Loucy (cell line): ENCODE measurements around the gene PTPRN2.

ENCODE experiments used
- H2AFZ ChIP-seq: fragments of 200-600 bp; sonication (generic); 2 replicates; pipeline ENCODE4 v1.6.0; 2016; ENCODE audit warnings: antibody characterized with exemption, mild to moderate bottlenecking, low read length, moderate library complexity
- H3F3A ChIP-seq: fragments of 200-600 bp; 2 replicates; pipeline ENCODE4 v1.6.0; 2016; ENCODE audit warnings: antibody characterized with exemption, low read depth, mild to moderate bottlenecking
- H3K27me3 ChIP-seq: fragments of 200-600 bp; sonication (generic); 2 replicates; pipeline ENCODE4 v1.6.1; 2014; ENCODE audit warnings: low read length, mild to moderate bottlenecking; ENCODE audit not compliant: insufficient read depth, poor library complexity, severe bottlenecking
- H3K36me3 ChIP-seq: fragments of 200-600 bp; sonication (generic); 2 replicates; pipeline ENCODE4 v1.6.1; 2016; ENCODE audit warnings: low read length; ENCODE audit not compliant: insufficient read depth
- H3K4me1 ChIP-seq: fragments of 200-600 bp; sonication (generic); 2 replicates; pipeline ENCODE4 v1.5.1; 2014; ENCODE audit warnings: low read length, mild to moderate bottlenecking; ENCODE audit not compliant: insufficient read depth, poor library complexity, severe bottlenecking
- H3K4me2 ChIP-seq: fragments of 200-600 bp; sonication (generic); 2 replicates; pipeline ENCODE4 v1.6.0; 2014; ENCODE audit warnings: antibody characterized with exemption, low read length, low read depth, mild to moderate bottlenecking; ENCODE audit not compliant: poor library complexity, severe bottlenecking
- H3K4me3 ChIP-seq: fragments of 200-600 bp; sonication (generic); 2 replicates; pipeline ENCODE4 v1.5.1; 2014; ENCODE audit warnings: low read length, mild to moderate bottlenecking, mixed read lengths; ENCODE audit not compliant: poor library complexity, severe bottlenecking
- H3K79me2 ChIP-seq: fragments of 200-600 bp; sonication (generic); 2 replicates; pipeline ENCODE4 v1.6.1; 2014; ENCODE audit warnings: low read length; ENCODE audit not compliant: insufficient read depth
- H3K9ac ChIP-seq: fragments of 200-600 bp; sonication (generic); 2 replicates; pipeline ENCODE4 v1.6.0; 2014; ENCODE audit warnings: mild to moderate bottlenecking, low read depth, low read length, moderate library complexity; ENCODE audit not compliant: poor library complexity, severe bottlenecking
- H3K9me2 ChIP-seq: fragments of 200-600 bp; sonication (generic); replicated peaks from 2 replicates; pipeline ENCODE4 v1.6.1; 2016; ENCODE audit warnings: low read depth, low read length, mixed read lengths
- H3K9me3 ChIP-seq: fragments of 200-600 bp; sonication (generic); 2 replicates; pipeline ENCODE4 v1.6.1; 2014; ENCODE audit warnings: mild to moderate bottlenecking, antibody characterized with exemption, low read length, low read depth; ENCODE audit not compliant: insufficient read depth
- H4K20me1 ChIP-seq: fragments of 200-600 bp; sonication (generic); 2 replicates; pipeline ENCODE4 v1.6.0; 2014; ENCODE audit warnings: antibody characterized with exemption, low read length, mild to moderate bottlenecking; ENCODE audit not compliant: insufficient read depth, poor library complexity, severe bottlenecking
- EZH2phosphoT487 ChIP-seq: fragments of 200-600 bp; IDR thresholded peaks from 2 replicates; pipeline ENCODE4 v1.6.1; 2018; ENCODE audit warnings: antibody characterized with exemption, mild to moderate bottlenecking, moderate library complexity, borderline replicate concordance
- TF ChIP-seq, protein P1 (sequence below): fragments of 200-600 bp; sonication (generic); conservative IDR thresholded peaks from 2 replicates; pipeline ENCODE4 v1.5.1; 2014; ENCODE audit warnings: mild to moderate bottlenecking, antibody characterized with exemption, low read length

Gene PTPRN2

DNA sequence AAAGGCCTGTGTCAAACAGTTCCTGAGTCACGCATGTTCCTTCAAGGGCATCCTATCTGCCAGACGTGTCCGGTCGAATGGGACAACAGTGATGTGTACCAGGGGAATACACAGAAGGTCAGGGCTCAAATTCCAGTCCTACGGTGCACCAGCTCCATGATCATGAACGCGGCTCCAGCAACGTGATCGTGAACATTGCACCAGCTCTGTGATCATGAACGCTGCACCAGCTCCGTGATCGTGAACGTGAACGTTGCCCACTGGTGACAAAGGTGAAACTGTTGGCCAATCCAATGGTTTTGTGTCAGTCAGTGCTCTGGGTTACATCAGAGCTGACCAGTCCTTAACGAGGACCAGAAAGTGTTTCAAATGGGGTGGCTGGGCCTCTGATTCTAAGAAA, 4.3 kb upstream of the PTPRN2 start:
- Histone ChIP-seq H3F3A (no peaks in the 10 kb centered on the region), H3K4me3 (no peak overlapping the region), H3K79me2 (no peaks in the 10 kb centered on the region), H3K4me1 (no peaks in the 10 kb centered on the region), H3K4me2 (no peak overlapping the region), H2AFZ (no peak overlapping the region), H4K20me1 (no peaks in the 10 kb centered on the region), H3K27me3 (no peaks in the 10 kb centered on the region), H3K36me3 (no peaks in the 10 kb centered on the region), H3K9me2 (no peaks in the 10 kb centered on the region), H3K9me3 (peaks cover 12% of the 10 kb centered on the region; the same call in 1 of the 2 replicates), H3K9ac (no peak overlapping the region)
- TF ChIP-seq EZH2phosphoT487: no peak
- TF ChIP-seq, protein P1, sequence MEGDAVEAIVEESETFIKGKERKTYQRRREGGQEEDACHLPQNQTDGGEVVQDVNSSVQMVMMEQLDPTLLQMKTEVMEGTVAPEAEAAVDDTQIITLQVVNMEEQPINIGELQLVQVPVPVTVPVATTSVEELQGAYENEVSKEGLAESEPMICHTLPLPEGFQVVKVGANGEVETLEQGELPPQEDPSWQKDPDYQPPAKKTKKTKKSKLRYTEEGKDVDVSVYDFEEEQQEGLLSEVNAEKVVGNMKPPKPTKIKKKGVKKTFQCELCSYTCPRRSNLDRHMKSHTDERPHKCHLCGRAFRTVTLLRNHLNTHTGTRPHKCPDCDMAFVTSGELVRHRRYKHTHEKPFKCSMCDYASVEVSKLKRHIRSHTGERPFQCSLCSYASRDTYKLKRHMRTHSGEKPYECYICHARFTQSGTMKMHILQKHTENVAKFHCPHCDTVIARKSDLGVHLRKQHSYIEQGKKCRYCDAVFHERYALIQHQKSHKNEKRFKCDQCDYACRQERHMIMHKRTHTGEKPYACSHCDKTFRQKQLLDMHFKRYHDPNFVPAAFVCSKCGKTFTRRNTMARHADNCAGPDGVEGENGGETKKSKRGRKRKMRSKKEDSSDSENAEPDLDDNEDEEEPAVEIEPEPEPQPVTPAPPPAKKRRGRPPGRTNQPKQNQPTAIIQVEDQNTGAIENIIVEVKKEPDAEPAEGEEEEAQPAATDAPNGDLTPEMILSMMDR: no peak

DNA sequence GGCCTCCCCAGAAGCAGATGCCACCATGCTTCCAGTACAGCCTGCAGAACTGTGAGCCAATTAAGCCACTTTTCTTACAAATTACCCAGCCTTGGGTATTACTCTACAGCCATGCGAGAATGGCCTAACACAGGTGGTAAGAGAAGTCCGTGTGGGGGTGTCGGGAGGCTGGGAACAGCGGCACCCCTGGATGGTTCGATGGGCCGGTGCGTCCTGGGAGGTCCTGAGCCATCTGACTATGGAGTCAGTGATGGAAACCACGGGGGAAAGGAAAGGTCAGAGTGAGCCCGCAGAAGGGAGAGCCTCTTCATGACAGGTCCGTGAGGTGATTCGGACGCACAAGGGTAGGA, 2.5 kb upstream of the PTPRN2 start:
- Histone ChIP-seq H3K4me3 (no peak overlapping the region), H2AFZ (no peak overlapping the region), H3K9me3 (peaks cover 12% of the 10 kb centered on the region; the same call in 1 of the 2 replicates), H3K9me2 (no peaks in the 10 kb centered on the region), H3F3A (no peaks in the 10 kb centered on the region), H3K4me2 (no peak overlapping the region), H3K79me2 (no peaks in the 10 kb centered on the region), H4K20me1 (no peaks in the 10 kb centered on the region), H3K27me3 (no peaks in the 10 kb centered on the region), H3K9ac (no peak overlapping the region), H3K4me1 (no peaks in the 10 kb centered on the region), H3K36me3 (no peaks in the 10 kb centered on the region)
- TF ChIP-seq, protein P1: no peak
- TF ChIP-seq EZH2phosphoT487: no peak

DNA sequence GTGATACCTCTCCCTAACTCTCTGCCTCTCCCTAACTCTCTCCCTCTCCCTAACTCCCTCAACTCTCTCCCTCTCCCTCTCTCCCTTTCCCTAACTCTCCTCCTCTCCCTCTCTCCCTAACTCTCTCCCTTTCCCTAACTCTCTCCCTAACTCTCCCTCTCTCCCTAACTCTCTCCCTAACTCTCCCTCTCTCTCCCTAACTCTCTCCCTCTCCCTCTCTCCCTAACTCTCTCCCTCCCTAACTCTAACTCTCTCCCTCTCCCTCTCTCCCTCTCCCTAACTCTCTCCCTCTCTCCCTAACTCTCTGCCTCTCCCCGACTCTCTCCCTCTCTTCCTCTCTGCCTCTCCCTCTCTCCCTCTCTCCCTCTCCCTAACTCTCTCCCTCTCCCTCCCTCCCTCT, 2.0 kb upstream of the PTPRN2 start:
- H3K27me3 ChIP-seq: no peaks in the 10 kb centered on the region
- H3K36me3 ChIP-seq: no peaks in the 10 kb centered on the region

More for the DNA sequence above, 2.0 kb upstream of the PTPRN2 start:
- H3K9me3 ChIP-seq: peaks cover 12% of the 10 kb centered on the region; the same call in 1 of the 2 replicates
- H2AFZ ChIP-seq: no peak overlapping the region
- no peaks in the 10 kb centered on the region for H3K9me2 ChIP-seq
- no peaks in the 10 kb centered on the region for H4K20me1 ChIP-seq
- no peak overlapping the region for H3K4me3 ChIP-seq
- H3K9ac ChIP-seq: no peak overlapping the region
- no peaks in the 10 kb centered on the region for H3F3A ChIP-seq
- H3K79me2 ChIP-seq: no peaks in the 10 kb centered on the region
- TF ChIP-seq EZH2phosphoT487: no peak
- TF ChIP-seq, protein P1: no peak
- H3K4me2 ChIP-seq: no peak overlapping the region
- H3K4me1 ChIP-seq: no peaks in the 10 kb centered on the region
